ENCODE results near the gene ARHGDIA. TPM values are rescaled to one million over a fixed set of nuclear protein-coding genes. Genes with fewer than 3 reads are reported as not detected.

The ARHGDIA gene
- total RNA-seq, 4 donors from 2014 or later: 120 to 219 (median 169) TPM

DNA sequence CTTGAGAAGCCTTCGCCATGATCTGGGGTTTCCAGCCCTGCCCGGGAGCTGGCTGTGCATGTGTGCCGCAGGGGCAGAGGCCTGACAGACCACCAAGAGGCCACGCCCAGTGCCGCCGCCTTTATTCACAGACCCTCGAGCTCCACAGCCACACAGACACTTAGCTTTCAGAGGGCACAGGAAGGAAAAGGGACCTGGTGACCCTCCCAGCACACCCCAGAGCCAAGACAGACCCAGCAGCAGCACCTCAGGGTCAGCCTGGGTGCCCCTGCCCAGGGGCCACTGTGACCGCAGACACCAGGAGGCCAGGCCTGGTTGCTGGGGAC lies 48.9 kb downstream of the ARHGDIA start:
- TF ChIP-seq, protein P1, sequence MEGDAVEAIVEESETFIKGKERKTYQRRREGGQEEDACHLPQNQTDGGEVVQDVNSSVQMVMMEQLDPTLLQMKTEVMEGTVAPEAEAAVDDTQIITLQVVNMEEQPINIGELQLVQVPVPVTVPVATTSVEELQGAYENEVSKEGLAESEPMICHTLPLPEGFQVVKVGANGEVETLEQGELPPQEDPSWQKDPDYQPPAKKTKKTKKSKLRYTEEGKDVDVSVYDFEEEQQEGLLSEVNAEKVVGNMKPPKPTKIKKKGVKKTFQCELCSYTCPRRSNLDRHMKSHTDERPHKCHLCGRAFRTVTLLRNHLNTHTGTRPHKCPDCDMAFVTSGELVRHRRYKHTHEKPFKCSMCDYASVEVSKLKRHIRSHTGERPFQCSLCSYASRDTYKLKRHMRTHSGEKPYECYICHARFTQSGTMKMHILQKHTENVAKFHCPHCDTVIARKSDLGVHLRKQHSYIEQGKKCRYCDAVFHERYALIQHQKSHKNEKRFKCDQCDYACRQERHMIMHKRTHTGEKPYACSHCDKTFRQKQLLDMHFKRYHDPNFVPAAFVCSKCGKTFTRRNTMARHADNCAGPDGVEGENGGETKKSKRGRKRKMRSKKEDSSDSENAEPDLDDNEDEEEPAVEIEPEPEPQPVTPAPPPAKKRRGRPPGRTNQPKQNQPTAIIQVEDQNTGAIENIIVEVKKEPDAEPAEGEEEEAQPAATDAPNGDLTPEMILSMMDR (IDR thresholded peaks at IDR 0.05): no peak
- no peak for TF ChIP-seq POLR2A (IDR thresholded peaks at IDR 0.05)
- Histone ChIP-seq H3K36me3 (peaks cover 0 to 28% of the 10 kb centered on the region in 2 donors), H3K4me1 (peaks cover 0 to 36% (median 11%) of the 10 kb centered on the region in 3 donors), H3K27ac (peak overlapping the region; percentile 5 to 86 (median 78)), H3K4me3 (no peak overlapping the region), H3K27me3 (peaks cover 24% of the 10 kb centered on the region), H3K9me3 (no peaks in the 10 kb centered on the region)
- no peak for ATAC-seq
- WGBS, 2 donors (ENCODE audit: low coverage in 1 of 2): no CpG with 5 or more reads among the region's 8 CpGs

DNA sequence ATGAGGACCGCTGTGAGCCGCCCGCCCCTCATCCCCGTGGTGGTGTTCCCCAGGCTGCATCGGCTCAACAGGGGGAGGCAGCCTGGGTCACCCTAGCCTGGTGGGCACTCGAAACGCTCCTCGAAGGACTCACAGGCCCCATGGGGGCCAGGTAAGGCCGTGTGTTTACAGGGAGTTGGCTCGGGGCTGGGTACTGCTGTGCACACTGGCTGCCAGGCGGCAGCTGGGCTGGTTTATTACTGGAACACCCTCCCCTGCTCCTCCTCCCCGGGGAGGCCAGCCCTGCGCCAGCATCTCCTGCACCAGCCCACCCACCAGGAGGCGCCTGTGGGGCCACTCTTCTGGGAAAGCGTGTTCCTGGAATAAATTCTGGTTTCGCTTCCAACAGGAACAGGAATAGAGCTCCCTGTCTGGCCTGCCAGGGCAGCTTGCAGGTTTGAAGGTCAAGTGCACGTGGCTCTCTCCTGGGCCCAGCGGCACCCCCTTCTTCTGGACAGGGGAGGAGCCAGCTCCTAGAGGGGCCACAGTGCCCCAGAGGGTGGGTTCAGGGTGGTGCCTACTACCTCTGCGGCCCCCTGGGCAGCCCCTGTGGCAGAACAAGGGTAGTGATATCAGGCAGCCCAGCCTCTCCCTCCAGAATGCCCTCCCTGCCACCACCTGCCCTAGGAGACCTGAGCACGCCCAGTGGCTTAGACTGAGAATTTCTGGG lies 49.4 kb downstream of the ARHGDIA start:
- Histone ChIP-seq H3K27me3 (peaks cover 29% of the 10 kb centered on the region), H3K4me3 (no peak overlapping the region), H3K36me3 (peaks cover 0 to 28% of the 10 kb centered on the region in 2 donors), H3K9me3 (no peaks in the 10 kb centered on the region), H3K27ac (peak overlapping the region; percentile 5 to 86 (median 78)), H3K4me1 (peaks cover 0 to 36% (median 11%) of the 10 kb centered on the region in 3 donors)
- WGBS, 2 donors (ENCODE audit: low coverage in 1 of 2): 7% methylated on average over 5 of the region's 20 CpGs; no CpG with 5 or more reads in 1 of the 2 donors
- TF ChIP-seq, protein P1 (IDR thresholded peaks at IDR 0.05): peak in 3 of 4 experiments; percentile 64 to 76 (median 71)
- TF ChIP-seq EP300 (IDR thresholded peaks at IDR 0.05): no peak
- peak; percentile 78 for TF ChIP-seq POLR2AphosphoS5 (IDR thresholded peaks at IDR 0.05)
- no peak for TF ChIP-seq POLR2A (IDR thresholded peaks at IDR 0.05)
- peak; percentile 91 for ATAC-seq

DNA sequence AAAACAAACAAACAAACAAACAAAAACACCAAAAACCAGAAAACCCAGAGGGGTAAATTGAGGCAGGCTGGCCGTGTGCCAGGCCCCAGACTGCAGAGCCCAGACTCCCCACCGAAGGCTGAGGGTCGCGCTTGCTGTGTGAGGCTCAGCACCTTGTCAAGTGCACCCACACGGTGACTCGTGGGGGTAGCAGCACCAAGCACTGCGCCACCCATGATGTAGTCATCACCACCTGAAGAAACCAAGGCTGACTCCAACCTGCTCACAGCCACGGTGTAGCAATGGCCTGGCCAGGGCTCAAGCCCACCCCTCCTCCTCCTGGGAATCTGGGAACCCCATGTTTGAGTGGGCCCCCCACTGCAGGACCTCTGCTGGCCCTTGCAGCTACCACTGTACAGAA lies 50.0 kb downstream of the ARHGDIA start:
- Histone ChIP-seq H3K27me3 (peaks cover 35% of the 10 kb centered on the region), H3K27ac (peak overlapping the region in 3 of 4 donors; percentile 76 to 86 (median 79)), H3K36me3 (peaks cover 0 to 28% of the 10 kb centered on the region in 2 donors), H3K4me3 (no peak overlapping the region), H3K4me1 (peaks cover 0 to 34% (median 11%) of the 10 kb centered on the region in 3 donors), H3K9me3 (no peaks in the 10 kb centered on the region)
- no peak for ATAC-seq
- WGBS, 2 donors (ENCODE audit: low coverage in 1 of 2): 86% methylated on average over 4 of the region's 8 CpGs; no CpG with 5 or more reads in 1 of the 2 donors
- TF ChIP-seq POLR2AphosphoS5 (IDR thresholded peaks at IDR 0.05) (no peak), POLR2A (IDR thresholded peaks at IDR 0.05) (no peak), EP300 (IDR thresholded peaks at IDR 0.05) (no peak)
- TF ChIP-seq, protein P1 (IDR thresholded peaks at IDR 0.05): no peak

DNA sequence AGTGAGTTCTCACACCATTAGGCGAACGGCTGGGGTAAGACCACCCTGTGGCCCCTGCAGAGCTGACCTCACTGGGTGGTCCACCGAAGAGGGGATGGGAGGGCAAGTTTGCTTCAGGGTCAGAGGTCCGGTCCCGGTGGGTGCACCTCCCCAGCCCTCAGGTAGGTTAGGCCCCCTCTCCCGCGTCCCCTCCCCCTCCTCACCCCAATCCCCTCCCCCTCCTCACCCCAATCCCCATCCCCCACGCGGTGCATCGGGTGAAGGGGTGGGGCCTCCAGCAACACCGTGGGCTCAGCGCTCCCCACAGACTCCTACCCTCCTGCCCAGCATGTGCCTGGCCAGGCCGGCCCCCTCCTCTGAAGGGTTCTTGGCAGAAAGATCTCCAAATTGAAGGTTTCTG lies 51.4 kb downstream of the ARHGDIA start:
- no peak for ATAC-seq
- no peaks in the 10 kb centered on the region for H3K9me3 ChIP-seq
- peaks cover 49% of the 10 kb centered on the region for H3K27me3 ChIP-seq
- H3K4me3 ChIP-seq: no peak overlapping the region
- H3K27ac ChIP-seq: no peak overlapping the region
- H3K4me1 ChIP-seq: peaks cover 0 to 24% (median 11%) of the 10 kb centered on the region in 3 donors
- TF ChIP-seq POLR2A (IDR thresholded peaks at IDR 0.05): no peak
- TF ChIP-seq EP300 (IDR thresholded peaks at IDR 0.05): no peak
- no peak for TF ChIP-seq POLR2AphosphoS5 (IDR thresholded peaks at IDR 0.05)
- TF ChIP-seq, protein P1 (IDR thresholded peaks at IDR 0.05): no peak
- peaks cover 0 to 27% of the 10 kb centered on the region in 2 donors for H3K36me3 ChIP-seq
- WGBS, 2 donors (ENCODE audit: low coverage in 1 of 2): no CpG with 5 or more reads among the region's 13 CpGs

DNA sequence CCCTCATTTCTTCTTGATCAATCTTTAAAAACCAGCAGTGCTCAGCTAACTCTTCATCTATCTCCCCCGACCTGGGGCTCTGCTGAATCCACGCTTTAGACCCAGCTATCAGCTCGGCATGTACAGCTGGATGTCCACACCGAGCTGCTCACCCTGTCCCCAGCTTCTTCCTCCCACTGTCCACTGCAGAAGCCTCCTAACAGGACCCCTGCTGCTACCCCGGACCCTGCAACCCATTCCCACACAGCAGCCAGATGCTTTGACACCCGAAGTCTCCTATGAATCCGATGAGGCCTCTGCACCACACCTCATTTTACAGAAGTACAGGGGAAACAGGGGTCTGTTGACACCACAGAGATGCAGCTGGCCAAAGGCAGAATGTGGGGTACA lies 53.4 kb downstream of the ARHGDIA start:
- peaks cover 67% of the 10 kb centered on the region for H3K27me3 ChIP-seq
- TF ChIP-seq EP300 (IDR thresholded peaks at IDR 0.05) (no peak), POLR2AphosphoS5 (IDR thresholded peaks at IDR 0.05) (no peak), POLR2A (IDR thresholded peaks at IDR 0.05) (no peak)
- TF ChIP-seq, protein P1 (IDR thresholded peaks at IDR 0.05): no peak
- WGBS, 2 donors (ENCODE audit: low coverage in 1 of 2): 25 to 28% methylated on average over 6 to 7 of the region's 7 CpGs
- no peaks in the 10 kb centered on the region for H3K9me3 ChIP-seq
- H3K36me3 ChIP-seq: peaks cover 0 to 8% of the 10 kb centered on the region in 2 donors
- ATAC-seq: no peak
- no peak overlapping the region for H3K27ac ChIP-seq
- no peak overlapping the region for H3K4me3 ChIP-seq
- H3K4me1 ChIP-seq: peaks cover 0 to 18% (median 11%) of the 10 kb centered on the region in 3 donors
